Measurements from ENCODE around the gene TRIP4. TPM values are rescaled to one million over a fixed set of nuclear protein-coding genes. Genes with fewer than 3 reads are reported as not detected.
A peak's percentile ranks its signal among the peaks of the same experiment; 100 is the strongest.
"Not testable (repeated sequence)": the region's sequence is repeated elsewhere in the genome, so short reads cannot be mapped to it uniquely, and the experiment has no call there.

Gene TRIP4
- total RNA-seq, 2 donors from 2014 or later: 36.6 to 42.9 TPM

GRCh38 chr15:64356710-64357040 is 31.0 kb upstream of the TRIP4 start:
- ATAC-seq (no peak), DNase-seq (ENCODE audit: low spot score) (no peak)
- Mint-ChIP-seq H3K36me3 (no peaks in the 10 kb centered on the region), H3K27ac (peak overlapping the region; percentile 73 to 91), H3K9me3 (no peaks in the 10 kb centered on the region), H3K4me1 (ENCODE audit: low read depth in 2 of 2) (peaks cover 19 to 23% of the 10 kb centered on the region in 2 donors), H3K27me3 (no peaks in the 10 kb centered on the region), H3K4me3 (peak overlapping the region; percentile 95)

GRCh38 chr15:64361259-64361658 is 26.4 kb upstream of the TRIP4 start:
- no peak for ATAC-seq
- H3K4me1 Mint-ChIP-seq (ENCODE audit: low read depth in 2 of 2): peaks cover 8 to 12% of the 10 kb centered on the region in 2 donors

DNA sequence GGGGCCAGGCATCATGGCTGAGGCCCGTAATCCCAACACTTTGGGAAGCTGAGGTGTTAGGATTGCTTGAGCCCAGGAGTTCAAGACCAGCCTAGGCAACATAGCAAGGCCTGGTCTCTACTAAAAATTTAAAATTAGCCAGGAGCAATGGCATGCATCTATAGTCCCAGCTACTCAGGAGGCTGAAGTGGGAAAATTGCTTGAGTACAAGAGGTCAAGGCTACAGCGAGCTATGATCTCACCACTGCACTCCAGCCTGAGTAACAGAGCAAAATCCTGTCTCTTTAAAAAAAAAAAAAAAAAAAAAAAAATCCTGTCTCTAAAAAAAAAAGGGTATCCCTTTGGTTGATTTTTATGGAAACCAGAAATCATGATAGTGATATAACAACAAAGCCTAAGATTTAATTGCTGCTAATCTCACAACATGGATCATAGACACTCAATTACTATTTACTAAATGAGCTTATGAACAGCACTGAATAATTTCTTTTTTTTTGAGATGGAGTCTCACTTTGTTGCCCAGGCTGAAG is 18.5 kb upstream of the TRIP4 start:
- Mint-ChIP-seq H3K36me3 (no peaks in the 10 kb centered on the region), H3K9me3 (no peaks in the 10 kb centered on the region), H3K27ac (no peak overlapping the region), H3K4me3 (no peak overlapping the region), H3K4me1 (ENCODE audit: low read depth in 2 of 2) (peaks cover 0 to 5% of the 10 kb centered on the region in 2 donors), H3K27me3 (no peaks in the 10 kb centered on the region)
- DNase-seq (ENCODE audit: low spot score) (no peak), ATAC-seq (no peak)

More at GRCh38 chr15:64361259-64361658, 26.4 kb upstream of the TRIP4 start:
- no peak for DNase-seq (ENCODE audit: low spot score)
- H3K9me3 Mint-ChIP-seq: no peaks in the 10 kb centered on the region
- H3K27me3 Mint-ChIP-seq: no peaks in the 10 kb centered on the region
- H3K36me3 Mint-ChIP-seq: no peaks in the 10 kb centered on the region
- no peak overlapping the region for H3K4me3 Mint-ChIP-seq
- H3K27ac Mint-ChIP-seq: no peak overlapping the region

DNA sequence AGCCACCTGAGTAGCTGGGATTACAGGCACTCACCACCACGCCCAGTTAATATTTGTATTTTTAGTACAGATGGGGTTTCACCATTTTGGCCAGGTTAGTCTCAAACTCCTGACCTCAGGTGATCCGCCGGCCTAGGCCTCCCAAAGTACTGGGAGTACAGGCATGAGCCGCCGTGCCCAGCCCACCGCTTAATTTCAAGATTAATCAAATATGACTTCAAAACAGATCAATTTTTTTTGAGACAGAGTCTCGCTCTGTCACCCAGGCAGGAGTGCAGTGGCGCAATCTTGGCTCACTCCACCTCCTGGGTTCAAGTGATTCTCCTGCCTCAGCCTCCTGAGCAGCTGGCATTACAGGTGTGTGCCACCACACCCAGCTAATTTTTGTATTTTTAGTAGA is 16.3 kb upstream of the TRIP4 start:
- not testable (repeated sequence) for H3K36me3 Mint-ChIP-seq; ATAC-seq; DNase-seq (ENCODE audit: low spot score); H3K4me1 Mint-ChIP-seq (ENCODE audit: low read depth in 2 of 2); H3K4me3 Mint-ChIP-seq; H3K9me3 Mint-ChIP-seq; H3K27ac Mint-ChIP-seq; H3K27me3 Mint-ChIP-seq

DNA sequence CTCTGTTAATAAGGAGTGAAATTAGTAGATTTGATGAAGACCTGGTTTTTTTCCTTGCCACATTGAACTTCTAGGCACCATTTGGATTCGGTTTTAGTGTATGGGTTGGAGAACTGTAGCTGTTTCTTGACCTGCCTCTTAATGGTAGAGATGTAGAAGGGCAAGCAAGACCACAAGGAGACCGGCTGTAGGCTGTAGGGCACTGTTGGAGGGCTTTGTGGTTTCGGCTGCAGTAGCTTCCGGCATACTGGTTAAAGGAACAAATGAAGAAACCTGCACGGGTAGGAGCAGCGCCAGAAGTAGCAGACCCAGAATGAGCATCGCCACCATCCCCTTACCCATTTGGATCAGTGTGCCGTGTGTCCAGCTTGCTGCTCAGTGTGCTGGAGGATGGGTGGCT is 14.3 kb upstream of the TRIP4 start:
- Mint-ChIP-seq H3K27ac (peak overlapping the region; percentile 7 to 18), H3K9me3 (no peaks in the 10 kb centered on the region), H3K36me3 (no peaks in the 10 kb centered on the region), H3K4me1 (ENCODE audit: low read depth in 2 of 2) (peaks cover 0 to 5% of the 10 kb centered on the region in 2 donors), H3K4me3 (peak overlapping the region; percentile 51), H3K27me3 (no peaks in the 10 kb centered on the region)
- DNase-seq (ENCODE audit: low spot score) (no peak), ATAC-seq (peak; percentile 68 to 77)

DNA sequence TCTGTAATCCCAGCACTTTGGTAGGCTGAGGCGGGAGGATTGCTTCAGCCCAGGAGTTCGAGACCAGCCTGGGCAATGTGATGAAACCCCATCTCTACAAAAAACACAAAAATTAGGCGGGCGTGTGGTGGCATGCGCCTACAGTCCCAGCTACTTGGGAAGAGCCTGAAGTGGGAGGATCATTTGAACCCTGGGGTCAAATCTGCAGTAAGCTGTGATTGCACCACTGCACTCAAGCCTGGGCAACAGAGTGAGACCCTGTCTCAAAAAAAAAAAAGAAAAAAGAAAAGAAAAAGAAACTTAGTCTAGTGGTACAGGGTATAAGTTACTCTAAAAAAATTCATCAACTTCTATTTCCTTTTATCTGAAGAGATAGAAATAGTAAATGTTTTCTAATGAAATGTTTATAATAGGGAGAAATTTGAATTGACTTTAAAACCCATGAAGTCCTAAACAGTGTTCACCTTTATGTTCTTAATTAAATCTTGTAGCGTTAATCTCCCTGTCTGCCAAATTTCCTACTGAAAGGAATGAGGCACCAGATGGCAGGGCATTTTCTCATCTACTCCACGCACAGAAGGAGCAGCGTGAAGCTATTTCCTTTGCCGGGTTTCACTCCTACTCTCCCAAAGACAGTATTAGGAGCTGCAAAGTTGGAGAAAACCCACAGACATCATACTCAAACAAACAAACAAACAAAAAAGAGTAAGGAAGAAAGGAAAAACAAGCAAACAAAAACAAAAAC is 8.2 kb upstream of the TRIP4 start:
- Mint-ChIP-seq H3K27ac (peak overlapping the region in 1 of 2 donors; percentile 41), H3K4me1 (ENCODE audit: low read depth in 2 of 2) (peaks cover 12 to 21% of the 10 kb centered on the region in 2 donors), H3K27me3 (no peaks in the 10 kb centered on the region), H3K9me3 (no peaks in the 10 kb centered on the region), H3K4me3 (peak overlapping the region; percentile 84), H3K36me3 (peaks cover 4% of the 10 kb centered on the region)
- DNase-seq (ENCODE audit: low spot score): no peak
- ATAC-seq: no peak

DNA sequence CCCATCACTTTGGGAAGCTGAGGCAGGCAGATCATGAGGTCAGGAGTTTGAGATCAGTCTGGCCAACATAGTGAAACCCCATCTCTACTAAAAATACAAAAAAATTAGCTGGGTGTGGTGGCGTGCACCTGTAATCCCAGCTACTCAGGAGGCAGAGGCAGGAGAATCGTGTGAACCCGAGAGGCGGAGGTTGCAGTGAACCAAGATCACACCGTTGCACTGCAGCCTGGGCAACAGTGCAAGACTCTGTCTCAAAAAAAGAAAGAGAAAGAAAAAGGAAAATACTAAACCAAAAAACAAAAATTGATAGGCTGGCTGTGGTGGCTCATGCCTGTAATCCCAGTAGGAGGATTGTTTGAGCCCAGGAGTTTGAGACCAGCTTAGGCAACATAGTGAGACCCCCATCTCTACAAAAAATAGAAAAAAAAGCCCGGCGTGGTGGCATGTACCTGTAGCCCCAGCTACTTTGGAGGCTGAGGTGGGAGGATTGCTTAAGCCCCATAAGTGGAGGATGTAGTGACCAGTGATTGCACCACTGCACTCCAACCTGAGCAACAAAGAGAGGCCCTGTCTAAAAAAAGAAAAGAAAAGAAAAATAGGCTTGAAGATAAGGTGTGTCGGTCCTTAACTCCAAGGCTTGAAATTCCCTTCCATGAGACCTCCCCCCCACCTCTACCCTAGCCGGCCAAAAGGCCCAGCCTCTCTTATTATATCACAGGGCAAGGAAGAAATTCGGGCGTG is 7.3 kb upstream of the TRIP4 start:
- not testable (repeated sequence) for H3K36me3 Mint-ChIP-seq; H3K27me3 Mint-ChIP-seq; DNase-seq (ENCODE audit: low spot score); H3K9me3 Mint-ChIP-seq; ATAC-seq
- H3K27ac Mint-ChIP-seq: peak overlapping the region; percentile 41 to 89
- peak overlapping the region; percentile 84 for H3K4me3 Mint-ChIP-seq
- H3K4me1 Mint-ChIP-seq (ENCODE audit: low read depth in 2 of 2): peaks cover 12 to 21% of the 10 kb centered on the region in 2 donors

DNA sequence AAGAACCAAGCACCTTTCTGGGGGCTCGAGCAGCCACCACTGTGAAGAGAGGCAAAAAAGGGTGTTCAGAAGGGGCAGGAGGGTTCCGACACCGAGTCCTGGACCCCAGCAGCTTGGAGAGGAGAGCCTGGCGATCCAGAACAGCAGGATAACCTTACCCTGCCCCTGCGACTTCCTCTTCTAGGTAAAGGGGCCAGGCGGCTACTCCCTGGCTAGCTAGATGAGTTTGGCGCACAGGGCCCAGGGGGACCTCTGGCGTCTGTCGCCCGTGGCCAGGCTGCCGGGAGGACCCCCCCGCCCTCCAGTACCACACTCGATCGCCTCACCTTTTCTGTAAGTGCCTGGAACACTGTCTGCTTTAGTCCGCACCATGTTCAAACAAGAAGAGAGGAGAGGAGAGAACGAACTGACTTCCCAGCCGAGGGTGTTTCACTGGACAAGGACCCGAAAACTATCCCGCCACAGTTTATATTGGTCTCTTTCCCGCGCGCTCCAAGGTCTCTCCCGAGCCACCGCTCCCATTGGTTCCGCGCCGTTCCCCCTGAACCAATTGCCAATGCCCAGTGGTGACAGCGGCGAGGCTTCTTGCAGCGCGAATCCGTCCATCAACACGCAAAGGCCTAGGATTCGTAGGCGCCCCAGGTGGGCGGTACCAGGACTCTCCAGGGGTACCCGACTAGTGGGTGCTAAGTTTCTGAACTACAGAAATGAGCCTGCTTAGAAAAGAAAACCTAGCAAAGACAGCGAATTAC is 6.5 kb upstream of the TRIP4 start, which contains the start of gene PCLAF:
TSS of gene PCLAF (minus strand) at position 442 of the 752 bp plus-strand sequence. CDS start at position 372, 70 bp downstream.
- peak; percentile 94 for DNase-seq (ENCODE audit: low spot score)
- H3K4me1 Mint-ChIP-seq (ENCODE audit: low read depth in 2 of 2): peaks cover 12 to 21% of the 10 kb centered on the region in 2 donors
- peaks cover 4% of the 10 kb centered on the region for H3K36me3 Mint-ChIP-seq
- peak within 1 kb of the TSS; percentile 41 to 89 for H3K27ac Mint-ChIP-seq
- H3K27me3 Mint-ChIP-seq: no peaks in the 10 kb centered on the region
- peak within 1 kb of the TSS; percentile 84 for H3K4me3 Mint-ChIP-seq
- no peaks in the 10 kb centered on the region for H3K9me3 Mint-ChIP-seq
- ATAC-seq: peak; percentile 100

DNA sequence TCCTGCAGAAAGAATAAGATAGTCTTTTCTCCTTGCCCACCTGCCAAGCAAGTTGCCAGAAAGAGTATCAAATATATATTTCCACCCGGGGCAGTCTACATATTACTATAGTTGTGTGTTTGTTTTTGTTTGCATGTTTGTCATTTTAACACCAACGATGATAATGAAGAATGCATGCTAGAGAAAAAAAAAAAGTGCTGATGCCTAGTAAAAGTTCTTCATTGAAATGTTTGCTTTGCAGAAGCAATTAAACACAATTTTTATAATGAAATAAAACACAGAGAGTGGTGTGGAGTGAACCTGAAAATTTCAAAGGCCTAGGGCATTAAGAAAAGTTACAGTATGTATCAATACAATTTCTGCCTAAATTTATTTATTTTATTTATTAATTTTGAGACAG is 3.9 kb upstream of the TRIP4 start:
- Mint-ChIP-seq H3K9me3 (no peaks in the 10 kb centered on the region), H3K27me3 (no peaks in the 10 kb centered on the region), H3K36me3 (peaks cover 9% of the 10 kb centered on the region), H3K4me1 (ENCODE audit: low read depth in 2 of 2) (peaks cover 21 to 32% of the 10 kb centered on the region in 2 donors), H3K4me3 (no peak overlapping the region), H3K27ac (no peak overlapping the region)
- ATAC-seq (no peak), DNase-seq (ENCODE audit: low spot score) (no peak)

DNA sequence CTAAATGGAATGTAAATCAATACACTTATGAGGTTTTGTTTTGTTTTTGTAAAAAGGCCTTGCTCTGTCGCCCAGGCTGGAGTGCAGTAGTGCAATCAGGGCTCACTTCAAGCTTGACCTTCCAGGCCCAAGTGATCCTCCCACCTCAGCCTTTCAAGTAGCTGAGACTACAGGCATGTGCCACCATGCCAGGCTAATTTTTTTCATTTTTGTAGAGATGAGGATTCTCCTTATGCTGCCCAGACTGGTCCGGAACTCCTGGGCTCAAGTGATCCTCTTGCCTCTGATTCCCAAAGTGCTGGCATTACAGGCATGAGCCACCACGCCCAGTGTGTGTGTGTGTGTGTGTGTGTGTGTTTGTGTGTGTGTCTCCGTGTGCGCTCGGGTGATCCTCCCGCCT is 1.3 kb upstream of the TRIP4 start:
- Mint-ChIP-seq H3K27me3 (no peaks in the 10 kb centered on the region), H3K36me3 (peaks cover 5% of the 10 kb centered on the region), H3K27ac (no peak overlapping the region), H3K4me3 (no peak overlapping the region), H3K9me3 (no peaks in the 10 kb centered on the region), H3K4me1 (ENCODE audit: low read depth in 2 of 2) (peaks cover 23 to 25% of the 10 kb centered on the region in 2 donors)
- ATAC-seq (no peak), DNase-seq (ENCODE audit: low spot score) (no peak)

- H3K27me3 Mint-ChIP-seq: no peaks in the 10 kb centered on the region
- H3K4me1 Mint-ChIP-seq (ENCODE audit: low read depth in 2 of 2): peaks cover 21 to 22% of the 10 kb centered on the region in 2 donors
- peaks cover 10% of the 10 kb centered on the region for H3K36me3 Mint-ChIP-seq
- DNase-seq (ENCODE audit: low spot score): no peak
- no peaks in the 10 kb centered on the region for H3K9me3 Mint-ChIP-seq
- no peak for ATAC-seq
- H3K27ac Mint-ChIP-seq: peak overlapping the region in 1 of 2 donors; percentile 24
- peak overlapping the region; percentile 99 for H3K4me3 Mint-ChIP-seq
Measured at GRCh38 chr15:64389036-64389435, 1.4 kb downstream of the TRIP4 start.

GRCh38 chr15:64392471-64392870 is 4.8 kb downstream of the TRIP4 start:
- Mint-ChIP-seq H3K4me1 (ENCODE audit: low read depth in 2 of 2) (peaks cover 20 to 23% of the 10 kb centered on the region in 2 donors), H3K36me3 (peaks cover 20% of the 10 kb centered on the region)
- not testable (repeated sequence) for H3K27ac Mint-ChIP-seq; ATAC-seq; H3K4me3 Mint-ChIP-seq; H3K27me3 Mint-ChIP-seq; DNase-seq (ENCODE audit: low spot score); H3K9me3 Mint-ChIP-seq

- no peaks in the 10 kb centered on the region for H3K27me3 Mint-ChIP-seq
- peaks cover 5 to 9% of the 10 kb centered on the region in 2 donors for H3K4me1 Mint-ChIP-seq (ENCODE audit: low read depth in 2 of 2)
- no peaks in the 10 kb centered on the region for H3K9me3 Mint-ChIP-seq
- H3K36me3 Mint-ChIP-seq: peaks cover 26% of the 10 kb centered on the region
- ATAC-seq (no peak), DNase-seq (ENCODE audit: low spot score) (no peak)
- H3K4me3 Mint-ChIP-seq: no peak overlapping the region
- H3K27ac Mint-ChIP-seq: no peak overlapping the region
Measured at GRCh38 chr15:64396789-64397188, 9.2 kb downstream of the TRIP4 start.

Data from natural killer cell treated with Interleukin-12 subunit alpha and Interleukin-12 subunit beta and Interleukin-15 and Interleukin-18, amount 100 ng/mL, for 72 hours (primary cell).